Measurements from ENCODE around the gene DOK3. TPM values are rescaled to one million over a fixed set of nuclear protein-coding genes. Genes with fewer than 3 reads are reported as not detected.

The DOK3 gene
- total and polyA plus RNA-seq, 2 of the 13 experiments (the other 11 are each of a cell fraction or from before 2014, with no cell fraction given), result 1.4 to 1.5 TPM

DNA sequence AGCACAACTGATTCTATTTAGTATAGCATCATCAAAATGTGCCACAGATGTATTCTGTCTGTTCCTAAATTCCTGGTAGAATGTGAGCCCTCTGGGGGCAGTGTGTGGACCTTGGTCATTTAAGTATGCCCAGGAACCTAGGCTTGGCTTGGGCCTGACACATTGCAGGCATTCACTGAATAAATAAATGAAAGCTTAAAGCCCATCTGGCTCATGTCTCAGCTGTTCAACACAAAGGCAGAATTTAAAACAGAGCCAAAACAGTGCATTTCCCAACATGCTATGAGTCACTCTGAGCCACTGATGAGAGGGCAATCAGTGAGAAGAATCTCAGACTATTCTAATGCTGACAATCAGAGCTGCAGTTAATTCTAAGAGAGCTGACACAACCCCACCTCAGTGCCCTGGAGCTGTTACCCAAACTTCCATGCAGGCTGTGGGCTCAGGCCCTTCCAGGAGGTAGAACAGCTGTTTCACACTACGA, 36.7 kb upstream of the DOK3 start (continued):
- TF ChIP-seq, protein P1, sequence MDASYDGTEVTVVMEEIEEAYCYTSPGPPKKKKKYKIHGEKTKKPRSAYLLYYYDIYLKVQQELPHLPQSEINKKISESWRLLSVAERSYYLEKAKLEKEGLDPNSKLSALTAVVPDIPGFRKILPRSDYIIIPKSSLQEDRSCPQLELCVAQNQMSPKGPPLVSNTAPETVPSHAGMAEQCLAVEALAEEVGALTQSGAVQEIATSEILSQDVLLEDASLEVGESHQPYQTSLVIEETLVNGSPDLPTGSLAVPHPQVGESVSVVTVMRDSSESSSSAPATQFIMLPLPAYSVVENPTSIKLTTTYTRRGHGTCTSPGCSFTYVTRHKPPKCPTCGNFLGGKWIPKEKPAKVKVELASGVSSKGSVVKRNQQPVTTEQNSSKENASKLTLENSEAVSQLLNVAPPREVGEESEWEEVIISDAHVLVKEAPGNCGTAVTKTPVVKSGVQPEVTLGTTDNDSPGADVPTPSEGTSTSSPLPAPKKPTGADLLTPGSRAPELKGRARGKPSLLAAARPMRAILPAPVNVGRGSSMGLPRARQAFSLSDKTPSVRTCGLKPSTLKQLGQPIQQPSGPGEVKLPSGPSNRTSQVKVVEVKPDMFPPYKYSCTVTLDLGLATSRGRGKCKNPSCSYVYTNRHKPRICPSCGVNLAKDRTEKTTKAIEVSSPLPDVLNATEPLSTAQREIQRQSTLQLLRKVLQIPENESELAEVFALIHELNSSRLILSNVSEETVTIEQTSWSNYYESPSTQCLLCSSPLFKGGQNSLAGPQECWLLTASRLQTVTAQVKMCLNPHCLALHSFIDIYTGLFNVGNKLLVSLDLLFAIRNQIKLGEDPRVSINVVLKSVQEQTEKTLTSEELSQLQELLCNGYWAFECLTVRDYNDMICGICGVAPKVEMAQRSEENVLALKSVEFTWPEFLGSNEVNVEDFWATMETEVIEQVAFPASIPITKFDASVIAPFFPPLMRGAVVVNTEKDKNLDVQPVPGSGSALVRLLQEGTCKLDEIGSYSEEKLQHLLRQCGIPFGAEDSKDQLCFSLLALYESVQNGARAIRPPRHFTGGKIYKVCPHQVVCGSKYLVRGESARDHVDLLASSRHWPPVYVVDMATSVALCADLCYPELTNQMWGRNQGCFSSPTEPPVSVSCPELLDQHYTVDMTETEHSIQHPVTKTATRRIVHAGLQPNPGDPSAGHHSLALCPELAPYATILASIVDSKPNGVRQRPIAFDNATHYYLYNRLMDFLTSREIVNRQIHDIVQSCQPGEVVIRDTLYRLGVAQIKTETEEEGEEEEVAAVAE (CRISPR knock-in tag; IDR thresholded peaks at IDR 0.05; ENCODE audit: borderline replicate concordance), result no peak
- TF ChIP-seq ZNF367 (CRISPR knock-in tag; IDR thresholded peaks at IDR 0.05; ENCODE audit: borderline replicate concordance) (no peak), MXD4 (CRISPR knock-in tag; IDR thresholded peaks at IDR 0.05) (no peak), RBM22 (optimal IDR thresholded peaks at IDR 0.05; ENCODE audit: low read length) (peak; percentile 22), NFE2 (CRISPR knock-in tag; IDR thresholded peaks at IDR 0.05) (no peak), GTF2F1 (IDR thresholded peaks at IDR 0.05; ENCODE audit: low read length) (no peak), EP300 (IDR thresholded peaks at IDR 0.05; ENCODE audit: low read depth in 2 of 2, low read length in 2 of 2) (peak in 1 of 2 experiments; percentile 33; a peak in 1 of 4 replicates), EP300 (CRISPR knock-in tag; IDR thresholded peaks at IDR 0.05; ENCODE audit: borderline replicate concordance) (no peak), ZNF432 (CRISPR knock-in tag; IDR thresholded peaks at IDR 0.05; ENCODE audit: borderline replicate concordance) (no peak), TGIF2 (CRISPR knock-in tag; IDR thresholded peaks at IDR 0.05) (0 out of 2 replicates have a peak, but pooled peaks have one; percentile 24), NR2C2 (CRISPR knock-in tag; IDR thresholded peaks at IDR 0.05; ENCODE audit: borderline replicate concordance) (peak; percentile 62), ZNF782 (CRISPR knock-in tag; IDR thresholded peaks at IDR 0.05; ENCODE audit: borderline replicate concordance) (no peak), FOXA3 (CRISPR knock-in tag; IDR thresholded peaks at IDR 0.05) (peak; percentile 35), BRCA1 (CRISPR knock-in tag; IDR thresholded peaks at IDR 0.05) (no peak)
- TF ChIP-seq, protein P2, sequence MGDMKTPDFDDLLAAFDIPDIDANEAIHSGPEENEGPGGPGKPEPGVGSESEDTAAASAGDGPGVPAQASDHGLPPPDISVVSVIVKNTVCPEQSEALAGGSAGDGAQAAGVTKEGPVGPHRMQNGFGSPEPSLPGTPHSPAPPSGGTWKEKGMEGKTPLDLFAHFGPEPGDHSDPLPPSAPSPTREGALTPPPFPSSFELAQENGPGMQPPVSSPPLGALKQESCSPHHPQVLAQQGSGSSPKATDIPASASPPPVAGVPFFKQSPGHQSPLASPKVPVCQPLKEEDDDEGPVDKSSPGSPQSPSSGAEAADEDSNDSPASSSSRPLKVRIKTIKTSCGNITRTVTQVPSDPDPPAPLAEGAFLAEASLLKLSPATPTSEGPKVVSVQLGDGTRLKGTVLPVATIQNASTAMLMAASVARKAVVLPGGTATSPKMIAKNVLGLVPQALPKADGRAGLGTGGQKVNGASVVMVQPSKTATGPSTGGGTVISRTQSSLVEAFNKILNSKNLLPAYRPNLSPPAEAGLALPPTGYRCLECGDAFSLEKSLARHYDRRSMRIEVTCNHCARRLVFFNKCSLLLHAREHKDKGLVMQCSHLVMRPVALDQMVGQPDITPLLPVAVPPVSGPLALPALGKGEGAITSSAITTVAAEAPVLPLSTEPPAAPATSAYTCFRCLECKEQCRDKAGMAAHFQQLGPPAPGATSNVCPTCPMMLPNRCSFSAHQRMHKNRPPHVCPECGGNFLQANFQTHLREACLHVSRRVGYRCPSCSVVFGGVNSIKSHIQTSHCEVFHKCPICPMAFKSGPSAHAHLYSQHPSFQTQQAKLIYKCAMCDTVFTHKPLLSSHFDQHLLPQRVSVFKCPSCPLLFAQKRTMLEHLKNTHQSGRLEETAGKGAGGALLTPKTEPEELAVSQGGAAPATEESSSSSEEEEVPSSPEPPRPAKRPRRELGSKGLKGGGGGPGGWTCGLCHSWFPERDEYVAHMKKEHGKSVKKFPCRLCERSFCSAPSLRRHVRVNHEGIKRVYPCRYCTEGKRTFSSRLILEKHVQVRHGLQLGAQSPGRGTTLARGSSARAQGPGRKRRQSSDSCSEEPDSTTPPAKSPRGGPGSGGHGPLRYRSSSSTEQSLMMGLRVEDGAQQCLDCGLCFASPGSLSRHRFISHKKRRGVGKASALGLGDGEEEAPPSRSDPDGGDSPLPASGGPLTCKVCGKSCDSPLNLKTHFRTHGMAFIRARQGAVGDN (CRISPR knock-in tag; IDR thresholded peaks at IDR 0.05), result no peak
- TF ChIP-seq, protein P3, sequence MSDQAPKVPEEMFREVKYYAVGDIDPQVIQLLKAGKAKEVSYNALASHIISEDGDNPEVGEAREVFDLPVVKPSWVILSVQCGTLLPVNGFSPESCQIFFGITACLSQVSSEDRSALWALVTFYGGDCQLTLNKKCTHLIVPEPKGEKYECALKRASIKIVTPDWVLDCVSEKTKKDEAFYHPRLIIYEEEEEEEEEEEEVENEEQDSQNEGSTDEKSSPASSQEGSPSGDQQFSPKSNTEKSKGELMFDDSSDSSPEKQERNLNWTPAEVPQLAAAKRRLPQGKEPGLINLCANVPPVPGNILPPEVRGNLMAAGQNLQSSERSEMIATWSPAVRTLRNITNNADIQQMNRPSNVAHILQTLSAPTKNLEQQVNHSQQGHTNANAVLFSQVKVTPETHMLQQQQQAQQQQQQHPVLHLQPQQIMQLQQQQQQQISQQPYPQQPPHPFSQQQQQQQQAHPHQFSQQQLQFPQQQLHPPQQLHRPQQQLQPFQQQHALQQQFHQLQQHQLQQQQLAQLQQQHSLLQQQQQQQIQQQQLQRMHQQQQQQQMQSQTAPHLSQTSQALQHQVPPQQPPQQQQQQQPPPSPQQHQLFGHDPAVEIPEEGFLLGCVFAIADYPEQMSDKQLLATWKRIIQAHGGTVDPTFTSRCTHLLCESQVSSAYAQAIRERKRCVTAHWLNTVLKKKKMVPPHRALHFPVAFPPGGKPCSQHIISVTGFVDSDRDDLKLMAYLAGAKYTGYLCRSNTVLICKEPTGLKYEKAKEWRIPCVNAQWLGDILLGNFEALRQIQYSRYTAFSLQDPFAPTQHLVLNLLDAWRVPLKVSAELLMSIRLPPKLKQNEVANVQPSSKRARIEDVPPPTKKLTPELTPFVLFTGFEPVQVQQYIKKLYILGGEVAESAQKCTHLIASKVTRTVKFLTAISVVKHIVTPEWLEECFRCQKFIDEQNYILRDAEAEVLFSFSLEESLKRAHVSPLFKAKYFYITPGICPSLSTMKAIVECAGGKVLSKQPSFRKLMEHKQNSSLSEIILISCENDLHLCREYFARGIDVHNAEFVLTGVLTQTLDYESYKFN (CRISPR knock-in tag; conservative IDR thresholded peaks at IDR 0.05), result peak; percentile 57
- TF ChIP-seq, protein P4, sequence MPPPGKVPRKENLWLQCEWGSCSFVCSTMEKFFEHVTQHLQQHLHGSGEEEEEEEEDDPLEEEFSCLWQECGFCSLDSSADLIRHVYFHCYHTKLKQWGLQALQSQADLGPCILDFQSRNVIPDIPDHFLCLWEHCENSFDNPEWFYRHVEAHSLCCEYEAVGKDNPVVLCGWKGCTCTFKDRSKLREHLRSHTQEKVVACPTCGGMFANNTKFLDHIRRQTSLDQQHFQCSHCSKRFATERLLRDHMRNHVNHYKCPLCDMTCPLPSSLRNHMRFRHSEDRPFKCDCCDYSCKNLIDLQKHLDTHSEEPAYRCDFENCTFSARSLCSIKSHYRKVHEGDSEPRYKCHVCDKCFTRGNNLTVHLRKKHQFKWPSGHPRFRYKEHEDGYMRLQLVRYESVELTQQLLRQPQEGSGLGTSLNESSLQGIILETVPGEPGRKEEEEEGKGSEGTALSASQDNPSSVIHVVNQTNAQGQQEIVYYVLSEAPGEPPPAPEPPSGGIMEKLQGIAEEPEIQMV (CRISPR knock-in tag; IDR thresholded peaks at IDR 0.05; ENCODE audit: low read depth), result no peak
